Left kidney (tissue), 2 donors: ENCODE data around the gene STK25. TPM values are rescaled to one million over a fixed set of nuclear protein-coding genes. Genes with fewer than 3 reads are reported as not detected.
"Not testable (repeated sequence)": the region's sequence is repeated elsewhere in the genome, so short reads cannot be mapped to it uniquely, and the experiment has no call there.

Experiments used
- DNase-seq: peaks from one replicate; pipeline ENCODE4 v3.0.0-alpha.2; 2013
- polyA plus RNA-seq: library from polyadenylated mRNA; unstranded; fragments of 120-200 nt; gene quantifications from one replicate; pipeline ENCODE4 v1.2.1, GENCODE V29; 2013; ENCODE audit not compliant: insufficient read length

STK25 gene
- polyA plus RNA-seq, 1 donor, result 233 TPM

DNA sequence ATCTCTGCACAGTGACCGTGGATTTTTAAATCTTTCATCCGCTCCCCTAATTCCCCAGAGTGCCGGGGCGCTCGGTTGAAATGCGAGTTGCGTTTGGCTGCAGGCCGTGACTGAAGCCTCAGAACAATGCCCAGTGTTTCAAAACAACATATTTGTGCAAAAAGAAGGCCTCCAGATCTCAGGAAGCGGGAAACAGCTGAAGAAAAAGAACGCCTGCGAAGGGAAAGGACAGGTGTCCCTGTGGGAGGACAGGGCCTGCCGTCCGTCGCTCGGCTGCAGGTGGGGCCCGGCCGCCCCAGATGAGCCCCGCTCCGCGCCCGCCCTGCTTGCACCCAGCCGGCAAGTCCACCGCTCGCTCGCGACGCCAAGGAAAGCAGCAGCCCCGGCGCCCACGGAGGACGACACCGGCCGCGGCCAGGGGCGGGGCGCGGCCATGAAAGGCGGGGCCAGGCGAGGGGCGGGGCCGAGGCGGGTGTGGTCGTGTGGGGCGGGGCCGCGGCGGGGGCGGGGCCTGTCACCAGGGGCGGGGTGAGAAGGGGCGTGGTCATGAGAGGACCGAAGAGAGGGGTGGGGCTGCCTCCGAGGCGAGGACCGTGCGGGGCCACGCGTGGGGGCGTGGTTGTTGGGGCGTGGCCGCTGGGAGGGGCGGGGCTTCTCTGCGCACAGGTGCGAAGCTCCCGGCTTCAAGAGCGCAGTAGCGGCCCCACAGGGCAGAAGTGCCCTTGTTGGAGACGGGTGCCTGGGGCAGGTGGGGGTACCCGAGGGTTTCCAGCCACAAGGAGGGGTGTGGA is 32.6 kb upstream of the STK25 start:
- DNase-seq, result no peak

DNA sequence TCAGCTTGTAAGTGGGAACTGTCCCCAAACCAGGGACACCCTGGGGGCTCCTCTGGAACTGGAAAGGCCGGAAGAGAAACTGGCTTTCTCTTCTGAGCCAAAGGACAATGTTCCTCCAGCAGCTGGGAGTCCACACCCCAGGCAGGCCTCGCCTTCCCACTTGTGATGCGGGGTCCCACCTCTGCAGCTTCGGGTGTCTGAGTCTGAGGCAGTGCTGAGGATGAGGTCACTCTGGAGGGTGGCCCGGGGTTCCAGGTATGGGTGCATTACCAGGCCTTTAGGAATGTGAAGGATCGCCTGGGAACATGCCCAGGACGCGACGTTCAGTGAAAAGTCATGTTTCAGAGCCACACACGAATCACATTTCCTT is 32.0 kb upstream of the STK25 start:
- DNase-seq, result no peak

DNA sequence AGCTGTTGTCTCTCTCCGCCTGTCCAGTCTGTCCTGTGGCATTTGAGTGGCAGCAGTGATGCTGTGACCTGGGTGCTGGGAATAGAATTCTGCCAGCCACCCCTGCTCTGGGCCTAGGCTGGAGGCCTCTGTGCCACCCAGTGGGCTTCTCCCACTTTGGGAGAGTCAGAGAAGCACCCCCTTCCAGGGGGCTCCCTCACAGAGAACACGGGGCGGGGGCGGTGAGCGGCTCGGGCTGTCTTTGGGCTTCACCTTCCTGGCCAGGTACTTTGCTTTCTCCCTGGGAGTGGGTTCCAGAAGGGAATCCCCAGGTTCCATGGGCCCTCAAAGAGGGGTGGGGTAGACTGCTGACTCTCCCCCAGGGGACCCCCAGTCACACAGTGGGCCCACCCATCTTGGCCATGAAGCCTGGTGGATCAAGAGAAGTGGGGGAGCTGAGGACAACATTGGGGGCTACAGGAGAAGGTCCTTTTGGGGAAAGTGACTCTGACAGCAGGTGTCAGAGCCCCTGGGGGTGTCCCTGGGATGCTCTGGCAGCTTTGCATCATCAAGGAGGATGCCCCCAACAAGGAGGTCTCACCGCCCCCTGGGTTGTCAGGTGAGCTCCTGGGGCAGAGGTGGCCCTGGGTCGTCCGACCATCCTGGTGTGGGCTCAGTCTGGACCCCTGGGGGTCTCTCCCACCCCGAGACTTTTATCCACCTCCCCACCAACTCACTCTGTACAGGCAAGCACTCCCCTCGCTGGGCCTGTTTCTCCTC is 31.4 kb upstream of the STK25 start:
- DNase-seq, result no peak

DNA sequence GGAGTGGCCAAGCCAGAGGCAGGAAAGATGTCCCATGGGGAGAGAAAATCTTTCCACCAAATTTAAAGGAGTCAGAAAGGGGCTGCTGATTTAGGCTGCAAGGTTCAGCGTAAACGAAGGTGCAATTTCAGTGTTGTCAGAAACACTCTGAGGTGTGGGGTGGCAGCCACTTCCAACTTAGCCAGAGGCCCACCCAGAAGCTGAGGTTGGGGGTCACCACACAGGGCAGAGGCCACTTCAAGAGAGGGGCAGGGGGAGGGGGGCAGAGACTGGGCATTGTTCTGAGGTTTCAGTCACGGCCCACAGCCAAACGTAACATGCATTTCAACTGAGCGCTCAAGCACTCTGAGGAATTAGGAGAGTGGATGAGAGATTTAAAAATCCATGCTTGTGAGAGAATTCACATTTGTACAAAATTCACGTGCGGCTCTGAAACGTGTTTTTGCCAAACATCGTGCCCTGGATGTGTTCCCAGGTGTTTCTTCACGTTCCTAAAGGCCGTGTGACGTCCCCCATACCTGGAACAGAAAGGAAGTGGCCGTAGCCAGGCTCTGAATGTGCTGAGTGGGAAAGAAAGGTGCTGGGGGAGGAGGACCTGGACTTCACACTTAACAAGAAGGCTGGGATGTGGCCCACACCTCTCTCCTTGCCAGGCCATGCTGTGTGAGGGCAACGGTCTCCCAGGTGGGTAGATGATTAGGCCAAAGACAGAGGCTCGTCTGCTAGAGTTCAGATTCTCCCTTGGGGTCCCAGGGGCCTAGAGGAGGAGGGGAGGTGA is 30.6 kb upstream of the STK25 start:
- DNase-seq, result no peak

DNA sequence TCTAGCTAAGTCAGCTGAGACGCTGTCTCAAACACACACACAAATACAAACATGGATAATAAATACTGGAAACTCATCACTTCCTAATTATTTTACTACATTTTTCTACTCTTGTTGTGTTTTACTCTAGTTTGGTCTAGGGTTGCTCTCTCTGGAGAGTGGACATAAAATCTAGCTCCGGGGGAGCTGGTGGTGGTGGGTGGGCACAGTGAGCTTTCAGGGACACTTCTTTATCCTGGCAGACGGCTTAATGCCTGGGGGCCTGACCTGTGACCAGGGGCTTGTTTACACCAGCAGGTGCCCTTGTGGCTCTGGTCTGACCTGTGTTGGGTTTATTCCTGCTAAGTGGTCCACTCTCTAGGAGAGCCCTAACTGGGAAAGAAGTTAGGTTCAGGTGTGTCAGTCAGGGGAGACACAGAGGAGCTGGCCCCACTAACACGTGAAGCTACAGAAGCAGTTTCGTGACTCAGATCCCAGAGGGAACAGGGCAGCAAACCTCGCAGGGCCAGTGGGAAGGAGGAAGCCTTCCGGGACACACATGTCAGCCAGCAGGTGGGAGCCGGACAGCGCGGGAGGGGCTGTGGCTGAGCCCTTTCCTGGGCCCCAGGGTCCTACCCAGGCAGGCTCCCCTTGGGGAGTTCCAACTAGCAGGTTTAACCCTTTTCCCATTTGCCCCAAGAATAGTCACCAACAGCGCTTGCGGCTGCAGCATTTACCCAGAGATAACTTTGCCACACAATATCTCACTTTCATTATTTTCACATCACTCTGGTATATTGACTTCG is 27.7 kb upstream of the STK25 start:
- no peak for DNase-seq

DNA sequence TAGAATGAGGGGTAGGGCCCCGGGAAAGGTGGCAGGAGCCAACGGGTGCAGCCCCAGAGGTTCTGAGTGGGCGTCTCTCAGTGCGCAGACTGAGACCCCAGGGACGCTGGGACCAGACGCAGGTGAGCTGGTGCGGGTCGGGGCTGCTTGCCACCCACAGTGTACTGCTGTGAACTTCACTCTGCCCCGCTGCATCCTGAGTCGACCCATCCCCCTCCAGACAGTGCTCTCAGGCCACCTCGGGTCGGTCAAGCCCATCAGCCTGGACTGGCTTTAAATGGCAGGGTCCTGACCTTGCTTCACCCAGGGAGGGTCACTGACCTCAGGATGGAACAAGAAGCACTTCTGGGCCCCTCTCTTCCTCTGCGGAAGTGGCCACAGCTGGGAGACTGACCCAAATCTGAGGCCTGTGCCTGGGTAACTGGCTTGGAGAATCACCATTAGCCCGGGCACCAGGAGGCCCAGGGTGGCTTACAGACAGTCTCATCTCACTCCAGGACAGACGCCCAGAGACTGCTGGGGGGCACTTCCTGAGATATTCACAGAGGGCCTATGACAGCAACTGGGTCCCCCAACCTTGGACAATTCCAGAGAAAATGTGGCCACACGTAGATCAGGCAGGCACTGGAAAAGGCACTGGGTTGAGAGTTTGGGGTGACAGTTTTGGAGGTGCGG is 26.5 kb upstream of the STK25 start:
- no peak for DNase-seq

DNA sequence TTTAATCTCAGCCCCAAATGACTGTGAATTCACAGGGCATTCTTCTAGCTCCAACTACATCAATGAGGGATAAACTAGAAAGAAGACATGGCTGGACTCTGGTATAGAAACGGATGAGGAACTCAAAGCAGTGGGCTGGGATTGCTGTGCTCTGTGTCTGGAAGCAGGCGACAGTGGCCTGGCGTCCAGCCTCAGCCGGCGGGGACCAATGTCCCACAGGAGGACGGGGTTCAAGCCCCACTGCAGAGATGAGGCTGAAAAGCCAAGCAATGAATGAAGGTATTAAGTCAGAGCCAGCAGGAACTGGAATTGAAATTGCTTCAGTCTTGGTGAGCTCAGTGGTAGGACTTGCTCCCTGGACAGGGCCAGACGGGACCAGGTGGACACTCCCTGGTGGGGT is 25.9 kb upstream of the STK25 start:
- DNase-seq, result no peak

DNA sequence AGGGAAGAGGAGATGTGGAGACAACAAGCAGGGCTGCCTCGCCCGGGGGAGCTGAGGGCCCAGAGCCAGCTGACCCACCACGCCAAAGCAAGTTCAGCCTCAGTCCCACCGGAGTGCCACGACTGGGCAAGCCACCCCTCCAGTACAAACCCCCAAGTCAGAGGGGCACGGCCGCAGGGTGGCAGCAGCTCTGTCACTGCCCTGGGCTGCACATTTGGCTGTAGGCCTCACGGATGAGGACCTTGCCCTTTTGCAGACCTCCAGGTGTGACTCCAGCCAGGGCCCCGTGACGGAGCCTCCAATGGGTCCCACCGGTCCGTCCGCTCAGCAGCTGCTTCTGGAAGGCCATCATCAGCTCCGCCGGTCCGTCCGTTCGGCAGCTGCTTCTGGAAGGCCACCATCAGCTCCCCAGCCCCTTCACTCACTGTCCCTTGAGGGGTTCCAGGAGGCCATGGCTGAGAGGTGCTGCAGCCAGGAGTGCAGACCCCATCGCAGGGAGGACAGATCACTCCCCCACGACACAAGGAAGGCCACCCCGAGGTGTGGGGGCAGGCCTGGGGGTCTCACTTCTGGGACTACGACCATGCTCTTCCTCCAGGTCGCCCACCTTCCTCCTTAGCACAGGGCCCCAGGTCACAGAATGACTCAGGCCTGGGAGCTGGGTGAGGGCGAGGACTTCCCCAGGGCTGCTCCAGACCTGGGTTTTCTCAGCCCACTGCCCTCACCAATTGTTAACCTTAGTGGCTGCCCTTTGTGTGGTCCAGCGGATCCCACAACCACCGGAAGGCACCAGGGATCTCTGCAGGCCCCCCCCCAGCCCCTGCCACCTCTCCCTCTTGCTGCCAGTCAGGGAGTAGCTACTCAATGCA is 24.6 kb upstream of the STK25 start:
- DNase-seq, result no peak

DNA sequence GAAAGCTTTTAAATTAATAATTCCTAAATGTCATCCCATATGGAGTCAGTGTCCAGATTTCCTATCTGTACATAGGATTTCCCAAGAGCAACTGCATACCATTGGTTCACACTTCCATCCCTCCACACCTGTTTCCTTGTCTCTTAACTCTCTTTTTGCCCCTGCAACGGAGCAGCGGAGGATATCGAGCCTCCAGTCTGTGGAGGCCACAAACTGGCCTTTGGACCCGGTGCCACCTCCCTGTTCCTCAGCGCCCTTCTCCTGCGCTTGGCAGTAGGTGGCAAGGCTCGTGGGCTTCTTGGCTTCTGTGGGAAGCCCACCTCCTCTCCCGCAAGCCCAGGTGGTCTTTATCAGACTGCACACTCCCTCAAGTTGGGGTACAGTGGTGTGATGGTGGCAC is 23.8 kb upstream of the STK25 start:
- DNase-seq, result no peak

DNA sequence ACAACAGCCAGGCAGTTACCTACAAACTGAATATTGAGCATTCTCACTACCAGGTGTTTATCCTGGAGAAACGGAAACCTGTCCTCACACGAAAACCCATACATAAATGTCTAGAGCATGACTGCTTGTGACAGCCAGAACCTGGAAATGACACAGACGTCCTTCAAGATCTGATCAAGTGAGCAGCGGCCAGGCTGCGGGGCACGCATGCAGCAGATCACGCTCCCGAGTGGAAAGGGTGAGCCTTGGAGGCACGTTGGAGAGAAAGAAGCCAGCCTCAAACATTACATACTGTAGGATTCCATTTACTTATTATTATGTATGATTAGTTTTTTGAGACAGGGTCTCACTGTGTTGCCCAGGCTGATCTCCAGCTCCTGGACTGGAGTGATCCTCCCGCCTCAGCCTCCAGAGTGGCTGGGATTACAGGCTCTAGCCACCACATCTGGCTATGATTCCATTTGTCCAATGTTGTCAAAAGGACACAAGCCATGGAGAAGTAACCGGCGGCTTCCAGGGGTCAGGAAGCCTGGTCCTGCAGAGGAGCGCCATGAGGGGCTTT is 22.9 kb upstream of the STK25 start:
- DNase-seq, result no peak

DNA sequence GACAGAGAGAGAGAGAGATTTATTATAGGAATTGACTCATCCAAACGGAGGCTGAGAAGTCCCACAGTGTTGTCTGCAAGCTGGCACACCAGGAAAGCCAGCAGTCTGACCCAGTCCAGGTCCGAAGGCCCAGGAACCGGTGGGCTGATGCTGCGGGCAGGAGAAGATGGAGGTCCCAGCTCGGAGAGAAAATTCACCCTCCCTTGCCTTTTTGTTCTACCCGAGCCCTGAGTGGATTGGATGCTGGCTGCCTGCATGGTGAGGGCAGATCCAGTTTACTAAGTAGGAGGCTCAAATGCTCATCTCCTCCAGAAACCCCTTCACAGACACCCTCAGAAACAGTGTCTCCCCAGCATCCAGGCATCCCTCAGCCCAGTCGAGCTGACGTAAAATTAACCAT is 22.2 kb upstream of the STK25 start:
- DNase-seq, result no peak

DNA sequence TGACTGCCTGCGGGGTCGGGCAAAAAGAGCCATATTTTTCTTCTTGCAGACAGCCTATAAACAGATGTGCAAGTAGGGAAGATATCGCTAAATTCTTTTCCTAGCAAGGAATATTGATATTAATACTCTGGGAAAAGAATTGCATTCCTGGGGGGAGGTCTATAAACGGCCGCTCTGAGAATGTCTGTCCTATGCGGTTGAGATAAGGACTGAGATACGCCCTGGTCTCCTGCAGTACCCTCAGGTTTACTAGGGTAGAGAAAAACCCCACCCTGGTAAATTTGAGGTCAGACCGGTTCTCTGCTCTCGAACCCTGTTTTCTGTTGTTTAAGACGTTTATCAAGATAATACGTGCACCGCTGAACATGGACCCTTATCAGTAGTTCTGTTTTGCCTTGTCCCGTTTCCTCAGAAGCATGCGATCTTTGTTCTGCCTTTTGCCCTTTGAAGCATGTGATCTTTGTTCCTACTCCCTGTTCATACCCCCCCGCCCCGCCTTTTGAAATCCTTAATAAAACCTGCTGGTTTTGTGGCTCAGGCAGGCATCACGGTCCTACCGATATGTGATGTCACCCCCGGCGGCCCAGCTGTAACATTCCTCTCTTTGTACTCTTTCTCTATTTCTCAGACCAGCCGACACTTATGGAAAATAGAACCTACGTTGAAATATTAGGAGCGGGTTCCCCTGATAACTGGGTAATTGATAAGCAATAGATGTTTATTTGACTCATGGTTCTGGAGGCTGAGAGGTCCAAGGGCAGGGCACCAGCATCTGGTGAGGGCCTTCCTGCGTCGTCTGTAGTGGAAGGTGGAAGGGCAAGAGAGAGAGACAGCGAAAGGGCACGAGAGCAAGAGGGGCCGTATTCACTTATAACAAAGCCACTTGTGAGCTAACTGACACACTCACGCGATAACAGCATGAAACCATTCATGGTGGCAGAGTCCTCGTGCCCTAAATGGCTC is 17.7 kb upstream of the STK25 start:
- not testable (repeated sequence) for DNase-seq

DNA sequence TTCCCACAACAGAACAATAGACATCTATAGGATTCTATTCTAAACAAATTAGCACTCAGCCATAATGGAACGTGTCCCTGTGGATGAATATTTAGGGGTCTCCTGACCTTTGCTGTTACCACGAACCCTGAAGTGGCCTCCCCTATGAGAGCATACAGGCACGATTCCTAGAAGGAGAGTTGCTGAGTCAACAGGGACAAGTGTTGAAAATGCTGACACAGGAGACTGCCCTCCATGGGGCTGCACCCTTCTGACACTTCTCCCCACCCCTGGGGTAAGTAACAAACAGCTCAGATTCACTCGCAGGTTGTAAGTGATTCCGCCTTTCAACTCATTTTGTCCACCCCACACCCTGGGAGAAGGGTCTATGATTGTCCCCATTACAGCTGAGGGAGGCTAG is 14.1 kb upstream of the STK25 start:
- DNase-seq, result no peak

DNA sequence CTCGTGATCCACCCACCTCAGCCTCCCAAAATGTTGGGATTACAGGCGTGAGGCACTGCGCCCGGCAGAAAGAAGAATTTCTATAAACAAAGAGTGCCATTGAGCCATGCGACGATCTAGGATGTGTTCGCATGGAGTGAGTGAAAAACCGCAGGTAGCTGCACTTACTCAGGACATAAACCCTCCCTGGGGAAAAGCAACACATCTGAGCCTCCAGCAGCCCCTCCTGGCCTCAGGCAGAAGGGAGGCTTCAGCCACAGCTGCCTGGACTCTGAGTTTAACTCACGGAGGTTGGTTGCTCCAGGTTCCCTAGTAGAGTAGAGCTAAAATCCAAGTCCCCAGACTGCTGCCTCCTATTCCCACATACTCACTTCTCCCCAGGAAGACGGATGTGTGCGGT is 11.3 kb upstream of the STK25 start:
- no peak for DNase-seq

DNA sequence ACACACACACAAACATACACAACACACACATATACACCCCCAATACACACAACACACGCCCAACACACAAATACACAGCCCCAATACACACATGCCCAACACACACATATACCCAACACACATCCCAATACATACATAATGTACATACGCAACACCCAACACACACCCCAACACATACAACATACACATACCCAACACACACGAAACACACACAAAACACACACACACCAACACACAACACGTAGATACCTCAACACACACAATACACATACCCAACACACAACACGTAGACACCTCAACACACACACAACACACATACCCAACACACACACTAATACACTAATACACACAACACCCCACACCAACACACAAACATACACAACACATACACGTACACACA is 8.9 kb upstream of the STK25 start:
- DNase-seq, result no peak

DNA sequence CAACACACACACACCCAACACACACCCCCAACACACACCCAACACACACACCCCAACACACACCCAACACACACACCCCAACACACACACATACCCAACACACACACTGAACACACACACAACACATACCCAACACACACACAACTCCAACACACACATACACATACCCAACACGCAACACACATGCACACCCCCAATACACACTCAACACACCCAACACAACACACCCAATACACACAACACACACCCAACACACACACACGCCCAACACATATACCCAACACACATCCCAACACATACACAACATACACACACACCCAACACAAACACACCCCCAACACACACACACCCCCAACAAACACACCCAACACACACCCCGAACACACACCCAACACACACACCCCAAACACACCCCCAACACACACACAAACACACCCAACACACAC is 8.2 kb upstream of the STK25 start:
- no peak for DNase-seq

DNA sequence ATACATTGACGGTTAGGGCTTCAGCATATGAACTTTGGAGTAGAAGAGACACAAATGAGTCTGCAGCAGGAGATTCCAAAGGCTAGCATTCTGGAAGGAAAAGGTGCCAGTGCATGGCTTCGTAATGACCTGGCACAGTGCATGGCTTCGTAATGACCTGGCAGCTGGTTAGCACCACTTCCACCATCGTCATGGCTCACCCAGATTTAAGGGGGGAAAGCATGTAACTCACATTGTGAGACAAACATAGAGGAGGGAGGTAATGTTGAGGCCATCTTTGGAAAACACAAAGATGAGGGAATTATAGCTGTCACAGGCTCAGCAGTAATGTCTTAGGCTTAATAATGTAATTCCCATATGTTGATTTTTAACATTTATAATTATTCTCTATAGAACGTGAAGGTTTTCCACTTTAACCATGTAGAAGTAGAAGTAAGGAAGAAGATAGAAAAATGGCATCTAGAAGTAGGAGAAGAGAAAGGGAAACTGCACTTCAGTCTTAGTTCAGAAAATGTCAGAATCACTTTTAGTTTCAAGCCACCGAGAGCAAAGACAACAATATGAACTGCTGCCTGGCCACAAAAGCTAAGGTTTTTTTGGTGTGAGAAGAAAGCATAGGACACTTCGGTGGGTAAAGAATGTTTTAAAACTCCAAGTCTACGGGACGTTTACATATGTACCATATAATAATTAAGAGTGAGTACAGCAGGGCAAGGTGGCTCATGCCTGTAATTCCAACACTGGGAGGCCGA is 6.8 kb upstream of the STK25 start:
- DNase-seq, result no peak

DNA sequence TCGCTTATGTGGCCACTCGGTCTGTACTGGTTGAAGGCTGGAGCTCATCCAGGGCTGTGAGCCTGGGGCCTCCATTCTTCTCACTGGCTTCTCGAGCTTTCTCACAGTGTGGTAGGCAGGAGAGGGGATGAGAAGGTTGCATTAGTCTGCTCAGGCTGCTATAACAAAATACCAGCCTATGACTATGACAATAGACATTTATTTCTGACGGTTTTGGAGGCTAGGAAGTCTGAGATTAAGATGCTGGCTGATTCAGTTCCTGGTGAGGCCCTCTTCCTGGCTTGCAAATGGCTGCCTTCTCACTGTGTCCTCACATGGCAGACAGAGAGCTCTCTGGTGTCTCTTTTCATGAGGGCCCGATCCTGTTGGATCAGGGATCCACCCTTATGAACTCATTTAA is 6.2 kb upstream of the STK25 start:
- DNase-seq, result no peak
